GM23248 (cell line): ENCODE data around the gene ZSCAN18.

Source experiments
- EZH2 ChIP-seq: fragments of 200-600 bp; sonication (generic); IDR thresholded peaks from 2 replicates; pipeline ENCODE4 v1.6.1; 2018; ENCODE audit warnings: antibody characterized with exemption, mild to moderate bottlenecking; ENCODE audit not compliant: insufficient read depth, poor library complexity, severe bottlenecking
- EZH2phosphoT487 ChIP-seq: fragments of 200-600 bp; sonication (generic); IDR thresholded peaks from 2 replicates; pipeline ENCODE4 v1.6.1; 2018; ENCODE audit warnings: antibody characterized with exemption, moderate library complexity, mild to moderate bottlenecking, low read depth; ENCODE audit not compliant: insufficient read depth

DNA sequence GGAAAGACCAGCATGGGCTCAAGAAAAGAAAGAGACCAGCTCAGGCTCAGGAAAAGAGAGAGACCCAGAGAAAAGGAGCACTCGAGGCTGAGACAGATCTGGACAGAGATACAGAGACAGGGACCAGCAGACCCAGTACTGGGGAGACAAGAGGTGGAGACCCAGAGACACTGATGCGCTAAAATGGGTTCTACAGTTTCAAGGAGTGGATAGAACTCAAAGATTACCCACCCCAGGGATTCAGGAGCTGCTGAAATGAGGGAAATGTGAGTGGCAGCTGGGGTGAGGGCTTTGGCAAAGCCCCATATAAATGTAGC, 609 bp upstream of the ZSCAN18 start:
- no peak for TF ChIP-seq EZH2phosphoT487
- TF ChIP-seq EZH2, result no peak
